HG03135 (cell line): ENCODE measurements around the gene FAM120C.

ENCODE experiments used
- ATAC-seq: cut with Tn5 transposase; IDR thresholded peaks from one replicate; pipeline ENCODE4 v1.9.1; 2021; ENCODE audit warnings: mild to moderate bottlenecking, moderate library complexity; ENCODE audit not compliant: unreplicated experiment

The FAM120C gene

GRCh38 chrX:54182864-54183613 is at the start of gene FAM120C:
FAM120C (minus strand) TSS chrX:54183254; CDS start chrX:54183198, 56 bp downstream.
- ATAC-seq = peak; percentile 52

DNA sequence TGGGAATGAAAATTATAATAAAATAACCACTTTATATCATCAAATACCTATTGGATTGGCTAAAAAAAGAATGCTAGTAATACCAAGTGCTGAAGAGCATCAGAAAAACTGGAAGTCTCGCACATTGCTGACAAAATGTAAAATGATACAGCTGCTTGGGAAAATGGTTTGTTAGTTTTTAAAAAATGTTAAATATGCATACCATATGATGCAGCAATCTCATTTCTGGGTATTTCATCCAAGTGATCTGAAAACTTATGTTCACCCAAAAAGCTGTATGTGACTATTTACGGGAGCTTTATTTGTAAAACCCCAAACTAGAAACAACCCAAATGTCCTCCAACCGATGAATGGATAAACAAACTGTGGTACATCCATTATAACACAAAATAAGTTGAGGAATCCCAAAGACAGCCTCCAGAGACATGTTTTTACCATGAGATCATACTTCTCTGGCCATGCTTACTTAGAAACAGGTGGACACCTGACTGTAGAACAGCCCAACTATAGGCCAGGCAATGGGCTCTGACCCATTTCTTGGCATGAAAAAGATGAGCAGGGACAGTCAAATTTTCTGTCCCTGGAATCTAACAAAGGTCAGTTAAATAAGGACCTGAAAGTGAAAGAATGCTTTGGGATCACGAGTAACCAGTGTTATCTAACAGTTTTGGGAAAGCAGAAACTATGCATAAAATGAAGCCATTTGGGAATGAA is 47.5 kb upstream of the FAM120C start:
- no peak for ATAC-seq

DNA sequence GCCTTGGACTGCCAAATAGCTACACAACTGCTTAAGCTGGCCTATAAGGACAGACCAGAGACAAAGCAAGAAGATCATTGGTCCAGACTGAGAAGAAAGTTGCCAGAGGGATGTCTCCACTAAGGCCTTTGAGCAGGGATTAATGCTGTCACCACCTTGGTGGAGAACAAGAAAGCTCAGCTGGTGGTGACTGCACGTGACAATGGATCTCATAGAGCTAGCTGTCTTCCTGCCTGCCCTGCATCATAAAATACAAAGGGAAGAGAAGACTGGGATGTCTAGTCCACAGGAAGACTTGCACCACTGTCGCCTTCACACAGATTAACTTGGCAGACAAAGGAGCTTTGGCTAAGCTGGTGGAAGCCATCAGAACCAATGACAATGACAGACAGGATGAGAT is 40.5 kb upstream of the FAM120C start:
- no peak for ATAC-seq

DNA sequence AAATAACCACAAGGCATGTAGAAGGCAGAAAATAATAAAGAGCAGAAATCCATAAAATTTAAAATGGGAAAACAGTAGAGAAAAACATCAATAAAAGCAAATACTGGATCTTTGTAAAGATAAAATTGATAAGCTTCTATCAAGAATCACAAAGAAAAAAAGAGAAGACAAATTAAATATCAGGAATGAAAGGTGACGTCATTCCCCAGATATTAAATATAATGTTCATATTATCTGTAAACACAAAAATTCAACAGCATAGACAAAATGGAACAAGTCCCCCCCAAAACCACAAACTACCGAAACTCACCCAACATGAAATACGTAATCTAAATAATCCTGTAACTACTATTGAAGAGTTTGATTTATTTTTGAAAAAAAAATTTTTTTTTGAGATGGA is 30.5 kb upstream of the FAM120C start:
- no peak for ATAC-seq

GRCh38 chrX:54208531-54208930 is 25.5 kb upstream of the FAM120C start:
- no peak for ATAC-seq

- ATAC-seq = no peak
Measured at GRCh38 chrX:54198262-54198661, 15.2 kb upstream of the FAM120C start.

- ATAC-seq = no peak
Measured at GRCh38 chrX:54194982-54195588, 12.0 kb upstream of the FAM120C start.

DNA sequence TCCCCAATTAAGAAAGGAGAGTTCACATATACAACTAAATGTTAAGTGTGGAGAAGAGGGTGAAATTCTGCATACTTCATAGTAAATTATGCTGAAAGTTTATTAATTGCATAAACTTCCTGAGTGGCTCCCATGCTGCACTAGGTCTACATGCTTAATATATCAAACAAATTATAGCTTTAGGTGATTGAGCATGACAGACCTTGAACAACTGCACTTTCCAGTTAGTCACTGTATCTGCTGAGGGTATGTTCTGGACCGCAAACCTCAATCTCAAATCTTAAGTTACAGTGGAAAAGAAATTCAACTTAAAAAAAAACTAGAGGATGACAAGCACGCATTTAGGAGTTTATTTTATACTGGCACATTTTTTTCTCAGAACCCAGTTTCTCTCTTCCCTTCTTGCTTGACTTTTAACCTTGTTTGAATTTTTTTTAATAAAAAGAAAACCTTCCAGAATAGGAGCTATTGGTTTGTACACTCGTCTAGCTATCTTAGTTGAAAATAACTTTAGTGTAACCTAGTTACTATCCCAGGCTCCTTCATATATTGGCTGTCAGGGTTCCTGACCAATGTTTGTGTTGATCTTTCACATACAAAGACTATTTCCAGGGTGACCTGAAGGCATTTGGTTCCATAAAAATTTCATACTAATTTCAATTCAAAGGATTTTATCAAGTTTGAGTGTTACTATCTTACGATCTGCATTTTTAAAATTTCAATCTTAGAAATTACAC is 10.2 kb upstream of the FAM120C start:
- no peak for ATAC-seq

DNA sequence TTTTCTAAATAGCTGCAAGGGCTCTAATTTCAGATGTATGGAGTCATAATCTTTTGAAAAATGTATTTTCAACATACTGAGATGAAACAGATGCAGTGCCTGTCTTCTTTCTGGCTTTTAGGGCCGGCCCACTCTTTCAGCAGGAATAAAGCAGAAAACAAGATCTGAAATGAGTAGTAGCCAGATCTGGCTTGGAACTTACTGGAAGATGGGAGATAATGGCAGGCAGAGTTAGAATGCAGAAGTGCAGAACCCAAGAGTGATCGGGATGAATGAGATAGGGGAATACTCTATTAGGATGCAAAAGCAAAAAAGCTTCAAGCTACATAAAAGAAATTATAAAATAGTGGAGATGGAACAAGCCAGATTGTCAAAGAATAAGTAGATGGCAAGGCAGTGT is 1.4 kb upstream of the FAM120C start:
- no peak for ATAC-seq

GRCh38 chrX:54182194-54182863 is 725 bp downstream of the FAM120C start:
- ATAC-seq = peak; percentile 57

GRCh38 chrX:54181202-54181953 is 1.7 kb downstream of the FAM120C start:
- no peak for ATAC-seq

GRCh38 chrX:54180403-54180802 is 2.7 kb downstream of the FAM120C start:
- ATAC-seq = no peak

DNA sequence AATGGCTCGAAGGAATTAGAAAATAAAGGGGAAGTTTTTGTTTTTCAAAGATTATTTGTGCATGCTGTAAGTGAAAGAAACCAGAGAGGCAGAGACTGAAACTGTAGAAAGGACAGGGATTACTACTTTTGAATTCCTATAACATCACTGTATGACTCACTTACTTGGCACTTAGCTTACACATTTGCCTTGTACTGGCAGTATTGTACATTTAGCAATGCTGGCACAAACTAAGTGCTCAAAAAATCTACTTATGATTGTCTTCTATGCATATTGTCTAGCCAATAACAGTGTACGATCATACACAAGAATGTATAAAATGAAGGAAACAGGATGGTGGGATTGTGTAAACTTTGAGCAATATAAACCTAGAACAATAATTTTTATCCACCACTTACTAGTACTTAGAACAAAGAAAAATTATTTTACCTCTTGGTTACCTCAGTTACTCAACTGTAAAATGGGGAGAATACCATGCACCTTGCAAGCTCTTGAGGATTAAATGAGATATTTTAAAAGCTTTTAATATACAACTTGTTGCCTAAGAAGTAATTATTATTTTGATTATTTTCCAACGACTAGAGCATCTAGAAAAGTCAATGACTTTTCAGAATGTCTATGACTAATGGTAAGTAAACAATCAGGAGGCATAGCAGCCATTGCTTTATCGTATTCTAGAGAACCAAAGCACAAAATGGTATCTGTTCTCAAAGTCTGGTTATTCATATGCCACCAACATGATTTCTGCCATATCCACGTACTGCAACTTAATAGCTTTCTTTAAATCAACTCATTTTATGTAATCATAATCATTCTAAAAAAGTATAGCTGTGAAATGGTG is 4.7 kb downstream of the FAM120C start:
- ATAC-seq = no peak

DNA sequence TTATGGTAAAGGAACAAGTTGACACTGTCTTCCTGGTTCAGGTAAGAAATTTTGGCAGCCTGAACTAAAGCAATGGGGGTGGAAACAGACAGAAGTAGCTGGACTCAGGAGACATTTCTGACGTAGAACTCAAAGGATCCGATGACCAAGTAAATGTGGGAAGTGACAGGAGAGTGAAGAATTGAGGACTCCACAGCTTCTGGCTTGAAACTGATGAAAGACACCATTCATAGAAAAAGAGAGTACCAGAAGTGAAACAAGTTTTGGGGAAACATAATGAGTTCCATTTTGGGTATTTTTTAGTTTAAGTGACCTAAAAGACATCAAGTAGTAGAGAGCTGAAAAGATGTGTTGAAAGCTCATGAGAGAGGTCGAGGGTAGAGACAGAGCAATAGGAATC is 5.7 kb downstream of the FAM120C start:
- ATAC-seq = no peak

- ATAC-seq = no peak
Measured at GRCh38 chrX:54173791-54174190, 9.3 kb downstream of the FAM120C start.

DNA sequence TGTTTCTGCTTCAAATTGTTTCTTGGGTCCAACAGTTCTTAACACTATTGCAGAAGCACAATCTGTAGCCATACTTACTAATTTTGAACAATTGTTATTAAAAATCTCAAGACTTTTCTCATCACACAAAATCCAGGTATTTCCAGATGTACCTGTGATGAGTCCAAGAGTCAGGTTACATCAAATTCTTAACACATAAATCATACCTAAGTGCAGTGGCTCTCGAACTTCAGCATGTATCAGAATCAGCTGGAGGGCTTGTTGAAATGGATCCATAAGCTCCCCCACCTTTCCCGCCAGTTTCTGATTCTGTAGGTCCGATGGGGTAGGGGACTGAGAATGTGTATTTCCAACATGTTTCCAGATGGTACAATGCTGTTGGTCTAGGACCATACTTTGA is 10.6 kb downstream of the FAM120C start:
- no peak for ATAC-seq

DNA sequence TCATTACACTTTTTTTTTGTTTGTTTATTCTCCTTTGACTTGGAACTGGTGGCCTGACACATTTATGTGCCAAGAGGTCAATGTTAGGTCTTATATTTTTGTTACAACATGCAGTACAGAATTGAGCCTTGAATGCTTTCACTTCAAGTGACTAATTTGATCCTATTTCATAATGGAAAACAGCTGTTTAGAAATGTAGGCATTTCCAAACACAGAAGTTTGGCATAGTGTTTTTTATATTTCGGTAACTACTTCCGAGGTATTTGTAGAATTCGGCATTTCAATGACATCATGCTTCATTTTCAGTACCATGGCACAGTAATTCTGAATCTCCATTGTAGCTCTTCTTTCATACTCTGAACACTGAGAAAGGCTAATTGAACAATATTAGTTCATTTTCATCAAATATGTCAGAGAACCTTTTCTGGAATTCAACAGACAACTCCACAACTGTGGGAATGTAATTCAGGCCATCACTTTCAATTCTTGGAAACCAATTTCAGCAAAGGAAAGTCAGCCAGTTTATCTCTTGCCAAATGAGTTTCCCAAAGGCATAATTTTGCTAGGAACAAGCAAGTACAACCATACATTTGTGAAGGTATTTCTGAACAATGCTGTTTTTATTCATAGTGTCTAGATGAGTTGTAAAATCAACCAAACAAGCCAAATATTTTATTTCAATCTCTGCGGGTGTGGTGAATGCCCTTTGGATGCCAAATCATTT is 11.4 kb downstream of the FAM120C start:
- ATAC-seq = no peak

- no peak for ATAC-seq
Measured at GRCh38 chrX:54171091-54171490, 12.0 kb downstream of the FAM120C start.

- ATAC-seq = no peak
Measured at GRCh38 chrX:54166915-54167314, 16.1 kb downstream of the FAM120C start.
